GM23338 (cell line): ENCODE data around the gene RAPGEF3. TPM values are rescaled to one million over a fixed set of nuclear protein-coding genes. Genes with fewer than 3 reads are reported as not detected.

ENCODE experiments used
- ATAC-seq: fragments of 200-7000 bp; cut with Tn5 transposase; 3 replicates; pipeline ENCODE4 v1.9.1; 2020
- DNase-seq: peaks from one replicate; pipeline ENCODE4 v3.0.0-alpha.2; 2015; ENCODE audit warnings: low spot score
- H2AFZ ChIP-seq: fragments of 200-600 bp; sonication (generic); 2 replicates; pipeline ENCODE4 v1.8.0; 2016; ENCODE audit warnings: antibody characterized with exemption, mild to moderate bottlenecking, moderate library complexity
- H3F3A ChIP-seq: fragments of 200-600 bp; sonication (generic); replicated peaks from 2 replicates; pipeline ENCODE4 v1.8.0; 2017; ENCODE audit warnings: antibody characterized with exemption, mixed run types, low read depth
- H3K27ac ChIP-seq: fragments of 200-600 bp; sonication (generic); 2 replicates; pipeline ENCODE4 v1.6.1; 2016; ENCODE audit warnings: low read depth
- H3K27me3 ChIP-seq: fragments of 200-600 bp; sonication (generic); 2 replicates; pipeline ENCODE4 v1.8.0; 2016; ENCODE audit warnings: mild to moderate bottlenecking, mixed run types, moderate library complexity; ENCODE audit not compliant: insufficient read depth
- H3K36me3 ChIP-seq: fragments of 200-600 bp; sonication (generic); 2 replicates; pipeline ENCODE4 v1.8.0; 2016; ENCODE audit warnings: mild to moderate bottlenecking; ENCODE audit not compliant: insufficient read depth
- H3K4me1 ChIP-seq: fragments of 200-600 bp; sonication (generic); 2 replicates; pipeline ENCODE4 v1.8.0; 2016; ENCODE audit warnings: mild to moderate bottlenecking, moderate library complexity; ENCODE audit not compliant: insufficient read depth
- H3K4me2 ChIP-seq: fragments of 200-600 bp; sonication (generic); 2 replicates; pipeline ENCODE4 v1.7.1; 2017; ENCODE audit warnings: mixed run types
- H3K4me3 ChIP-seq: fragments of 200-600 bp; sonication (generic); 2 replicates; pipeline ENCODE4 v1.6.1; 2016; ENCODE audit warnings: mixed run types
- H3K79me2 ChIP-seq: fragments of 200-600 bp; sonication (generic); replicated peaks from 2 replicates; pipeline ENCODE4 v1.8.0; 2017; ENCODE audit warnings: mild to moderate bottlenecking; ENCODE audit not compliant: insufficient read depth
- H3K9me2 ChIP-seq: fragments of 200-600 bp; sonication (generic); 2 replicates; pipeline ENCODE4 v1.8.0; 2017; ENCODE audit not compliant: insufficient read depth
- H4K20me1 ChIP-seq: fragments of 200-600 bp; sonication (generic); replicated peaks from 2 replicates; pipeline ENCODE4 v1.8.0; 2017; ENCODE audit warnings: mild to moderate bottlenecking; ENCODE audit not compliant: insufficient read depth
- H3K27ac Mint-ChIP-seq: 2 replicates; pipeline ENCODE4 v1.8.0; 2020; ENCODE audit warnings: inconsistent platforms, mild to moderate bottlenecking, moderate library complexity, mixed read lengths
- H3K27me3 Mint-ChIP-seq: 3 replicates; pipeline ENCODE4 v1.8.0; 2022; ENCODE audit warnings: low read depth, mild to moderate bottlenecking, moderate library complexity, mixed read lengths, inconsistent platforms; ENCODE audit not compliant: insufficient read depth, poor library complexity
- H3K36me3 Mint-ChIP-seq: 3 replicates; pipeline ENCODE4 v1.8.0; 2021; ENCODE audit warnings: low read depth, mild to moderate bottlenecking, inconsistent platforms, moderate library complexity, mixed read lengths
- H3K4me1 Mint-ChIP-seq: 3 replicates; pipeline ENCODE4 v1.8.0; 2020; ENCODE audit warnings: mild to moderate bottlenecking, inconsistent platforms, mixed read lengths
- H3K4me3 Mint-ChIP-seq: 3 replicates; pipeline ENCODE4 v1.8.0; 2021; ENCODE audit warnings: moderate library complexity, mild to moderate bottlenecking, inconsistent platforms, mixed read lengths
- H3K9me3 Mint-ChIP-seq: 3 replicates; pipeline ENCODE4 v1.8.0; 2020; ENCODE audit warnings: moderate library complexity, mild to moderate bottlenecking, inconsistent platforms, mixed read lengths
- CREB1 ChIP-seq: fragments of 250-450 bp; sonication (Bioruptor Pico); IDR thresholded peaks from 2 replicates; pipeline ENCODE4 v1.5.0; 2020; ENCODE audit warnings: low read depth, mild to moderate bottlenecking, moderate library complexity
- ETS1 ChIP-seq: IDR thresholded peaks from 2 replicates; pipeline ENCODE4 v1.6.1; 2016; ENCODE audit warnings: antibody characterized with exemption
- EZH2 ChIP-seq: fragments of 200-600 bp; sonication (generic); IDR thresholded peaks from one replicate; pipeline ENCODE4 v1.8.0; 2017; ENCODE audit warnings: antibody characterized with exemption, mild to moderate bottlenecking, low read depth; ENCODE audit not compliant: unreplicated experiment
- EZH2phosphoT487 ChIP-seq: fragments of 200-600 bp; sonication (generic); IDR thresholded peaks from one replicate; pipeline ENCODE4 v1.8.1; 2018; ENCODE audit warnings: antibody characterized with exemption; ENCODE audit not compliant: unreplicated experiment
- JUNB ChIP-seq: IDR thresholded peaks from one replicate; pipeline ENCODE4 v1.6.1; 2016; ENCODE audit warnings: antibody characterized with exemption; ENCODE audit not compliant: unreplicated experiment
- NANOG ChIP-seq: IDR thresholded peaks from 2 replicates; pipeline ENCODE4 v1.6.1; 2016; ENCODE audit warnings: antibody characterized with exemption, borderline replicate concordance
- POLR2AphosphoS5 ChIP-seq: IDR thresholded peaks from 2 replicates; pipeline ENCODE4 v1.6.1; 2016; ENCODE audit warnings: antibody characterized with exemption, low read depth
- REST ChIP-seq: IDR thresholded peaks from one replicate; pipeline ENCODE4 v1.6.1; 2018; ENCODE audit warnings: antibody characterized with exemption; ENCODE audit not compliant: unreplicated experiment
- STAT1 ChIP-seq: IDR thresholded peaks from one replicate; pipeline ENCODE4 v1.6.1; 2016; ENCODE audit warnings: antibody characterized with exemption; ENCODE audit not compliant: unreplicated experiment
- ZNF114 ChIP-seq: fragments of 250-450 bp; sonication (Bioruptor Pico); IDR thresholded peaks from 2 replicates; pipeline ENCODE4 v1.5.0; 2020; ENCODE audit warnings: mild to moderate bottlenecking, moderate library complexity
- ZNF462 ChIP-seq: fragments of 250-450 bp; sonication (Bioruptor Pico); IDR thresholded peaks from 2 replicates; pipeline ENCODE4 v1.5.0; 2020; ENCODE audit warnings: mild to moderate bottlenecking, moderate library complexity
- polyA plus RNA-seq: library from polyadenylated mRNA; unstranded; fragments of >200 nt; fragmentation: Nextera tagmentation; extraction: Ambion mirVana; gene quantifications from 2 replicates; pipeline ENCODE4 v1.2.1, GENCODE V29; 2016
- total RNA-seq: library from RNA; depleted of rRNA; stranded (reverse); fragments of >200 nt; shearing (Covaris generic); gene quantifications from 2 replicates; pipeline ENCODE4 v1.2.3, GENCODE V29; 2014

Gene RAPGEF3
- total and polyA plus RNA-seq, 2 experiments from 2014 or later, result 2.3 to 11.8 TPM

GRCh38 chr12:47722941-47723631 lies 35.6 kb downstream of the RAPGEF3 start:
- DNase-seq (no peak), ATAC-seq (no peak)
- no peak overlapping the region for H3K4me3 ChIP-seq
- no peak overlapping the region for H3K27ac Mint-ChIP-seq
- peaks cover 3% of the 10 kb centered on the region for H3K4me1 Mint-ChIP-seq
- no peaks in the 10 kb centered on the region for H3F3A ChIP-seq
- H3K79me2 ChIP-seq, result no peaks in the 10 kb centered on the region
- no peaks in the 10 kb centered on the region for H3K27me3 ChIP-seq
- no peaks in the 10 kb centered on the region; the same call in 2 of the 3 replicates for H3K36me3 Mint-ChIP-seq
- no peak overlapping the region for H2AFZ ChIP-seq
- peaks cover 3% of the 10 kb centered on the region for H3K4me1 ChIP-seq
- H3K4me3 Mint-ChIP-seq, result no peak overlapping the region
- no peaks in the 10 kb centered on the region for H3K36me3 ChIP-seq
- H3K27ac ChIP-seq, result no peak overlapping the region
- peaks cover 11% of the 10 kb centered on the region for H3K27me3 Mint-ChIP-seq
- TF ChIP-seq EZH2phosphoT487, result no peak
- TF ChIP-seq EZH2, result no peak
- no peak for TF ChIP-seq POLR2AphosphoS5
- TF ChIP-seq STAT1, result no peak
- no peak for TF ChIP-seq JUNB
- no peak for TF ChIP-seq ZNF114
- no peak for TF ChIP-seq NANOG
- no peak for TF ChIP-seq ETS1
- no peaks in the 10 kb centered on the region for H3K9me3 Mint-ChIP-seq
- no peaks in the 10 kb centered on the region for H3K9me2 ChIP-seq
- no peak overlapping the region for H3K4me2 ChIP-seq
- H4K20me1 ChIP-seq, result no peaks in the 10 kb centered on the region

- H3K27ac Mint-ChIP-seq, result no peak overlapping the region
- no peak for ATAC-seq
- TF ChIP-seq ZNF462 (no peak), CREB1 (CRISPR knock-in tag) (no peak), REST (no peak), JUNB (no peak)
Observed at GRCh38 chr12:47722136-47722834, 36.4 kb downstream of the RAPGEF3 start.

More at GRCh38 chr12:47722136-47722834, 36.4 kb downstream of the RAPGEF3 start:
- Mint-ChIP-seq H3K27me3 (peaks cover 11% of the 10 kb centered on the region), H3K9me3 (no peaks in the 10 kb centered on the region), H3K4me3 (no peak overlapping the region), H3K36me3 (no peaks in the 10 kb centered on the region; the same call in 2 of the 3 replicates), H3K4me1 (peaks cover 11% of the 10 kb centered on the region)
- Histone ChIP-seq H3K4me3 (no peak overlapping the region), H3K9me2 (no peaks in the 10 kb centered on the region), H3K4me2 (no peak overlapping the region), H2AFZ (no peak overlapping the region), H3K79me2 (no peaks in the 10 kb centered on the region), H3K27me3 (no peaks in the 10 kb centered on the region), H3F3A (no peaks in the 10 kb centered on the region), H3K4me1 (peaks cover 7% of the 10 kb centered on the region), H3K36me3 (no peaks in the 10 kb centered on the region), H4K20me1 (no peaks in the 10 kb centered on the region), H3K27ac (no peak overlapping the region)
- no peak for DNase-seq
